Stimulated activated effector memory CD8-positive, alpha-beta T cell treated with anti-CD3 and anti-CD28 coated beads, Interleukin-12 subunit alpha, Interleukin-12 subunit beta, amount 100 ng/mL, for 72 hours (primary cell): ENCODE data around the gene NSD1.
"Not testable (repeated sequence)": the region's sequence is repeated elsewhere in the genome, so short reads cannot be mapped to it uniquely, and the experiment has no call there.

Source experiments
- ATAC-seq: fragments of 150-1000 bp; cut with Tn5 transposase; 2 replicates; pipeline ENCODE4 v1.10.0; 2021
- DNase-seq, 2 donors: peaks; one replicate each; pipeline ENCODE4 v3.0.0; 2021 to 2022; ENCODE audit warnings: low spot score in 2 of 2
- H3K27ac Mint-ChIP-seq: one replicate; pipeline ENCODE4 v1.8.0; 2022; ENCODE audit warnings: mild to moderate bottlenecking, mixed read lengths
- H3K36me3 Mint-ChIP-seq: one replicate; pipeline ENCODE4 v1.8.0; 2022; ENCODE audit warnings: mild to moderate bottlenecking, mixed read lengths
- H3K4me1 Mint-ChIP-seq: one replicate; pipeline ENCODE4 v1.8.0; 2022; ENCODE audit warnings: mixed read lengths
- H3K4me3 Mint-ChIP-seq: one replicate; pipeline ENCODE4 v1.8.0; 2022; ENCODE audit warnings: mild to moderate bottlenecking, mixed read lengths
- H3K9me3 Mint-ChIP-seq: one replicate; pipeline ENCODE4 v1.8.0; 2022; ENCODE audit warnings: mixed read lengths

Gene NSD1

GRCh38 chr5:177249761-177250537 lies 116.4 kb downstream of the NSD1 start:
- H3K9me3 Mint-ChIP-seq = no peaks in the 10 kb centered on the region
- H3K36me3 Mint-ChIP-seq = peaks cover 98% of the 10 kb centered on the region
- no peak overlapping the region for H3K27ac Mint-ChIP-seq
- no peaks in the 10 kb centered on the region for H3K4me1 Mint-ChIP-seq
- H3K4me3 Mint-ChIP-seq = no peak overlapping the region
- no peak for DNase-seq
- no peak for ATAC-seq

- Mint-ChIP-seq H3K9me3 (no peaks in the 10 kb centered on the region), H3K27ac (peak overlapping the region; percentile 50), H3K4me3 (no peak overlapping the region), H3K4me1 (no peaks in the 10 kb centered on the region), H3K36me3 (peaks cover 98% of the 10 kb centered on the region)
- ATAC-seq = no peak
- DNase-seq = no peak
Measured at GRCh38 chr5:177253252-177253651, 119.7 kb downstream of the NSD1 start.

DNA sequence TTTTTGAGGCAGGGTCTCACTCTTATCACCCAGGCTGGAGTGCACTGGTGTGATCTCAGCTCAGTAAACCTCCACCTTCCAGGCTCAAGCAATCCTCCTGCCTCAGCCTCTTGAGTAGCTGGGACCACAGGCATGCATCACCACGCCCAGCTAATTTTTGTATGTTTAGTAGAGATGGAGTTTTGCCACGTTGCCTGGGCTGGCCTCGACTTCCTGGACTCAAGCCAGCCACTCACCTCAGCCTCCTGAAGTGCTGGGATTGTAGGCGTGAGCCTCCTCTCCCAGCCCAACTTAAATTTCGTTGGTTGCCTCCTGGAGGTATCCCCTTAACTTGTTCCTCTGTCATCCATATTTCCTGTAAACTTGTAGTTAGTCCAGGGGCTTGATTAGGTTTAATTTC lies 122.7 kb downstream of the NSD1 start:
- Mint-ChIP-seq H3K4me3 (no peak overlapping the region), H3K9me3 (no peaks in the 10 kb centered on the region), H3K27ac (peak overlapping the region; percentile 84), H3K36me3 (peaks cover 100% of the 10 kb centered on the region), H3K4me1 (no peaks in the 10 kb centered on the region)
- no peak for ATAC-seq
- no peak for DNase-seq

GRCh38 chr5:177258711-177259110 lies 125.1 kb downstream of the NSD1 start:
- H3K4me3 Mint-ChIP-seq, DNase-seq, H3K9me3 Mint-ChIP-seq, H3K4me1 Mint-ChIP-seq, ATAC-seq: not testable (repeated sequence)
- Mint-ChIP-seq H3K27ac (peak overlapping the region; percentile 72), H3K36me3 (peaks cover 100% of the 10 kb centered on the region)

GRCh38 chr5:177260961-177261360 lies 127.4 kb downstream of the NSD1 start:
- no peak for ATAC-seq
- H3K36me3 Mint-ChIP-seq = peaks cover 100% of the 10 kb centered on the region
- no peaks in the 10 kb centered on the region for H3K9me3 Mint-ChIP-seq
- no peak overlapping the region for H3K27ac Mint-ChIP-seq
- no peaks in the 10 kb centered on the region for H3K4me1 Mint-ChIP-seq
- no peak for DNase-seq
- H3K4me3 Mint-ChIP-seq = no peak overlapping the region

GRCh38 chr5:177261510-177261909 lies 127.9 kb downstream of the NSD1 start:
- Mint-ChIP-seq H3K4me1 (no peaks in the 10 kb centered on the region), H3K4me3 (no peak overlapping the region), H3K27ac (peak overlapping the region; percentile 49), H3K36me3 (peaks cover 100% of the 10 kb centered on the region), H3K9me3 (no peaks in the 10 kb centered on the region)
- no peak for ATAC-seq
- DNase-seq = no peak

DNA sequence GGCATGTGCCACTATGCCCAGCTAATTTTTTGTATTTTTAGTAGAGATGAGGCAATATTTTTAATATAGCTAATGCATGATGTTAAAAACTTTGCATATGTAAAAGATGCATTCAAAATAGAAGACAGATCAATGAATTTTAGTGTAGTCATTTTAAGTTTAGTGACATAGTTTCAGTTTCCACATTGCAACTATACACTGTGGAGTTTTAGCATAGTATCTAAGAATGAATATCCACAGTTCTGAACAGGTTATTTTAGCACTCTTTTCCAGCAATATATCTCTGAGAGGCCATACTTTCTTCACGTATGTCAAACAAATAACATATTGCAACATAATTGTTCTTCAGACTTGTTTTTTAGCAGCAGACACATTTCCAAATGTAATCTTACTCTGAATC lies 130.6 kb downstream of the NSD1 start:
- H3K4me1 Mint-ChIP-seq = no peaks in the 10 kb centered on the region
- no peaks in the 10 kb centered on the region for H3K9me3 Mint-ChIP-seq
- no peak overlapping the region for H3K4me3 Mint-ChIP-seq
- peaks cover 100% of the 10 kb centered on the region for H3K36me3 Mint-ChIP-seq
- DNase-seq = no peak
- ATAC-seq = no peak
- no peak overlapping the region for H3K27ac Mint-ChIP-seq

DNA sequence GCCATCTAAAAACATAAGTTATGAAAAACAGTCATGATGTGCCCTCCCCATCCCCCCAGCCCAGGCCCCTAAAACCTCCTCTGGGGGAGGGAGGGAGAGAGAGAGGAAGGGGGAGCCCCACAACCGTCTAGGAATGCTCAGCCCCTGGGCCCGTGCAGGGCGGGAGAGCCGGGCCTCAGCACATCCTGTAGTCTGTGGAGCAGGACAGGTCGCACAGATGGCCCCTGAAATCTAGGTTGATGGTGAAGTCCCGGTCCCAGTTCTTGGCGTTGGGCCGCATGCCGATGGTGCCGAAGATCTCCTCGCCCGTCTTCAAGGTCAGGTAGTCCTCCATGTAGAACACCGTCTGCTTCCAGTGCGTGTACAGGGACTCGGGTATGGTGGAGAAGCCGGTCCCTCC lies 131.8 kb downstream of the NSD1 start:
- Mint-ChIP-seq H3K36me3 (peaks cover 100% of the 10 kb centered on the region), H3K4me3 (no peak overlapping the region), H3K27ac (no peak overlapping the region), H3K4me1 (no peaks in the 10 kb centered on the region), H3K9me3 (no peaks in the 10 kb centered on the region)
- DNase-seq (no peak), ATAC-seq (no peak)

GRCh38 chr5:177269232-177269895 lies 135.8 kb downstream of the NSD1 start:
- ATAC-seq = no peak
- no peaks in the 10 kb centered on the region for H3K4me1 Mint-ChIP-seq
- H3K4me3 Mint-ChIP-seq = no peak overlapping the region
- H3K36me3 Mint-ChIP-seq = peaks cover 95% of the 10 kb centered on the region
- no peak for DNase-seq
- H3K27ac Mint-ChIP-seq = peak overlapping the region; percentile 17
- H3K9me3 Mint-ChIP-seq = no peaks in the 10 kb centered on the region

DNA sequence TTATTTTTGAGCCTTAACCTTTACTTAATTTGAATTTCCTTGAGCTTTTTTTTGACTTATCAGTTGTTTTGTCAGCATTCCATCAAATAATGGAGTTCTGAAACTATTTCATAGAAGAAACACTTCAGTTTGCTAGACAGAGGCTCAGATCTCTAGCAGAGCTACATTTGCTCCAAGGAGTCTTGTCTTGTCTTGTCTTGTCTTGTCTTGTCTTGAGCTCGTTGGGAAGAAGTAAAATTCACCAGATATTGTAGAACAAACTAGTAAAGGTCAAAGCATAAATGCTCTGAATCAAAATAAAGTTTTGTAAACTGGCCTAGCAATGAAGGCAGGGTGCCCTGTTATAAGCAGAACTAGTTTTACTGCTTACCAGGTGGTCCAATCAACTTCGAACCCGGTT lies 136.4 kb downstream of the NSD1 start:
- H3K4me3 Mint-ChIP-seq = no peak overlapping the region
- no peaks in the 10 kb centered on the region for H3K9me3 Mint-ChIP-seq
- H3K36me3 Mint-ChIP-seq = peaks cover 95% of the 10 kb centered on the region
- no peaks in the 10 kb centered on the region for H3K4me1 Mint-ChIP-seq
- no peak for ATAC-seq
- peak overlapping the region; percentile 17 for H3K27ac Mint-ChIP-seq
- no peak for DNase-seq

DNA sequence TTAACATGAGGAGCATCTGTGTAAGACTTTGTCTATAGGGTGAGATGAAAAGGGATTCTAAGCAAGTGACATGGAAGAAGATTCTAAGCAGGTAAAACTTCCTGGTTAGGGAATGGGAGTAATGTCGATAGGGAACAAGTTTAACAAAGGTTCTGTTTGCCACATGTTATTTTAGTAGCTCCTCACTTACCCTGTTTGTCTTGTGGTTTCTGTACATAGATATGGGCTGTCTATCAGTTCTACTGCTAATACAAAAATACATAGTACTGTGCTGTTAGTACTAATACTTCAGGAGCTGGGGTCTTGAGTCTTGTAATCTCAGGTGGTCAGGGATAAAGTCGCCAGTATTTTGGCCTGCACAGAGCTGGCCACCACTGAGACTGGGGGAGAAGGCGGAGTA lies 137.1 kb downstream of the NSD1 start:
- H3K4me1 Mint-ChIP-seq = no peaks in the 10 kb centered on the region
- H3K4me3 Mint-ChIP-seq = no peak overlapping the region
- H3K36me3 Mint-ChIP-seq = peaks cover 95% of the 10 kb centered on the region
- no peaks in the 10 kb centered on the region for H3K9me3 Mint-ChIP-seq
- H3K27ac Mint-ChIP-seq = peak overlapping the region; percentile 17
- no peak for ATAC-seq
- DNase-seq = no peak

- ATAC-seq = no peak
- no peak overlapping the region for H3K27ac Mint-ChIP-seq
- H3K36me3 Mint-ChIP-seq = peaks cover 95% of the 10 kb centered on the region
- H3K9me3 Mint-ChIP-seq = no peaks in the 10 kb centered on the region
- H3K4me3 Mint-ChIP-seq = no peak overlapping the region
- DNase-seq = no peak
- H3K4me1 Mint-ChIP-seq = no peaks in the 10 kb centered on the region
Measured at GRCh38 chr5:177271113-177271512, 137.5 kb downstream of the NSD1 start.

GRCh38 chr5:177275883-177276282 lies 142.3 kb downstream of the NSD1 start:
- Mint-ChIP-seq H3K27ac (peak overlapping the region; percentile 37), H3K36me3 (peaks cover 97% of the 10 kb centered on the region), H3K9me3 (no peaks in the 10 kb centered on the region), H3K4me1 (peaks cover 6% of the 10 kb centered on the region), H3K4me3 (no peak overlapping the region)
- DNase-seq = no peak
- no peak for ATAC-seq

GRCh38 chr5:177276886-177277285 lies 143.3 kb downstream of the NSD1 start:
- ATAC-seq = peak; percentile 51
- DNase-seq = no peak
- Mint-ChIP-seq H3K36me3 (peaks cover 100% of the 10 kb centered on the region), H3K9me3 (no peaks in the 10 kb centered on the region), H3K27ac (peak overlapping the region; percentile 90), H3K4me1 (peaks cover 6% of the 10 kb centered on the region), H3K4me3 (no peak overlapping the region)

DNA sequence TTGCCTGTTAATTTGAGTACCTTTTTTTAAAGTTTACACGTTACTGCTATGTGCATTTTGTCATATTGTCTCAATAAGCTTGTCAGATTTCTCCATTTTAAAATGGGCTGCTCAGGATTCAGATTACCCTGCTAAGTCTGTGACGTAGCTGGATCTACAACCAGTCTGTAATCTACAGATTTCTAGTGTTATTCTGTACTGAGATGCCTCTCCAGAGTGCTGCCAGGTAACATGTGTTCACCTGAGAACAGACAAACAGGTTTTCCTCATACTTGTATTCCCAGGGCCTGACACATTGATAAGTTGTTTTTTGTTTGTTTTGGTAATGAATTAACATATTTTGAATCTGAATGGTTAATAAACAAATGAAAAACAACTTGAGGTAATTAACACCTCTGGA lies 154.6 kb downstream of the NSD1 start:
- ATAC-seq (no peak), DNase-seq (no peak)
- H3K36me3 Mint-ChIP-seq = peaks cover 100% of the 10 kb centered on the region
- no peaks in the 10 kb centered on the region for H3K9me3 Mint-ChIP-seq
- H3K27ac Mint-ChIP-seq = no peak overlapping the region
- H3K4me1 Mint-ChIP-seq = no peaks in the 10 kb centered on the region
- no peak overlapping the region for H3K4me3 Mint-ChIP-seq
